HG02885 (cell line): Measurements from ENCODE around the gene TMEM247.
"Not testable (repeated sequence)": the region's sequence is repeated elsewhere in the genome, so short reads cannot be mapped to it uniquely, and the experiment has no call there.

Source experiments
- ATAC-seq: cut with Tn5 transposase; IDR thresholded peaks from one replicate; pipeline ENCODE4 v1.9.1; 2021; ENCODE audit warnings: mild to moderate bottlenecking; ENCODE audit not compliant: unreplicated experiment, poor library complexity

Gene TMEM247

GRCh38 chr2:46456789-46457188, 22.6 kb upstream of the TMEM247 start:
- no peak for ATAC-seq

DNA sequence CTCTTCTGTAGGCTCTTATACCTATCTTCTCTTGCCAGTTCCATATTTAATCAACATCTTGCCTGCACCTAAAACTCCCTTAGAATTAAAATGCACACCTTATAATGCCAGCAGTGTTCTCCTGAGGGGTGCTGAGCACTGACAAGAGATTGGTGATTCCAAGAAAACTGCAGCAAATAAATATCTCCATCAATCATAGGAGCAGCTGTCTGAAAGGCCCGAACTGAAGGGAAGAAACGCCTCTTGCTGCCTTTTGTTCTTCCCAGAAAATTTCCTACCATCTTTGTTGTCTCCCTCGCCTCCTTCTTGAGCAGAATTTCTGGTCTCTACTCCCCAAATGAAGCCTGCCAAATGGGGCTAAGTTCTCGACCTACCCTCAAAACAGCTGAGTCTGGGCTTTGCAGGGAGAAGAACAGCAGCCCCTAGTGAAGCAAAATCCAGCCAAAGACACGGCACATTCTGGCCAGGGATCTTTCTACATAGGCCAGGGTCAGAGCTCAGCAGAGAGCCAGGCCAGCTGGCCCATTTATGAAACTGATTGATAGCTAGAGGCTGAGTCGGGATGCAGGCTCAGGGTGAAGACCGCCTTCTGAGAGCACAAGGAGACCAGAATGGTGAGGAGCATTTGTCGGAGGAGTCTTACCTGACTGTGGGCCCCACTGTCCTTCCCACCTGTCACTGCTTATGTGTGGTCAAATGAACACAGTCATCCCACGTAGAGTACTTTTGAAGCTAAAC, 20.4 kb upstream of the TMEM247 start:
- ATAC-seq = no peak

GRCh38 chr2:46459694-46460093, 19.7 kb upstream of the TMEM247 start:
- no peak for ATAC-seq

- ATAC-seq = no peak
These were observed 19.0 kb upstream of the TMEM247 start for GRCh38 chr2:46460241-46460921.

DNA sequence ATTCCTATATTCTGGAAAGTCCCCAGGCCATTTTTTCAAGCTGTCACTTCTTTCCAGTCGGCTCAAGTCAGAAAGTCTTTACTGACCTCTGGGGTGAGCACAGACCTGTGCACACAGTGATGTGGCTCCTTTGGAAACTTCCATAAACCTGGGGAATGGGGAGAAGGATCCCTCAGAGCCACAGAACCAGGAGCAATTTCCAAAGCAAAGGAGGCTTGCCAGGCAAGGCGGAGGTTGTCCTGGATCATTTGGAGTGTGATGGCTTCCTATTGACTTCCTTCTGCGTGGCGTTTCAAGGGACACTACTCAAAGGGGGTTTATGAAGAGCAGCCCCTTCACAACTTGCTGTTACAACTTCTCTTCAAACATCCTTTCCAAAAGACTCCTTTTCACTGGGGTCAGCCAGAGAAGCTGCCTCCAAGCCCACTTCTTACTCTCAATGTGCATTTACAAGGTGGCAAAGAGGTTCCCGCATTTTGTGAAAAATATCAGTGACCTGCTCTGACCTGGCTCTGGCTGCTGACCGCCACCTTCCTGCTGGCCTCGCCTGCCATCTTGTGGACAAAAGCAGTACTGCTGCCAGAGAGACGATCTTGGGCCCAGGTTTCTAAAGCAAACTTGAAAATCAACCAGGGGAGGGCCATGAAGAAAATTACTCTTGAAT, 18.2 kb upstream of the TMEM247 start:
- peak; percentile 63 for ATAC-seq

DNA sequence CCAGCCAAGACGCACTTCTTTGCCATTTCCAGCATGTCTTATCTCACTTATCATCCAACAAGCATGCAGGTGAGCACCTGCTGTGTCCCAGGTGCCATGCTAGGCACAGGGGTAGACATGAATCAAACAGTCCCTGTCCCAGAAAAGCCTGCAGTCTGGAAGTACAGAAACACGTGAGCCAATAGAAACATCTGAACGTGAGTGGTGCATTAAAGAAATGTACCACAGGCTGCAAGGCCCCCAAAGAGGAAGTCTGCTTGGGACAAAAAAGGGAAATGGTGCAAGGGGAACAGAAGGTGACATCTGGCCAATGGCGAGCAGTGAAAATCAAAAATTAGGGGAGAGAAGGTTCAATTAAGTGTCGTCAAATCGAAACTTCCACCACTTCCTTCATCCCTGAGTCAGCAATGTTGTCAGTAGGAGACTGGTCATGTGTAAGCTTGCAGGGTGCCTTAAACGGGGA, 17.6 kb upstream of the TMEM247 start:
- ATAC-seq = peak; percentile 33

GRCh38 chr2:46462936-46463335, 16.4 kb upstream of the TMEM247 start:
- ATAC-seq = no peak

GRCh38 chr2:46469116-46469515, 10.2 kb upstream of the TMEM247 start:
- ATAC-seq = no peak

GRCh38 chr2:46469700-46470099, 9.7 kb upstream of the TMEM247 start:
- ATAC-seq = no peak

DNA sequence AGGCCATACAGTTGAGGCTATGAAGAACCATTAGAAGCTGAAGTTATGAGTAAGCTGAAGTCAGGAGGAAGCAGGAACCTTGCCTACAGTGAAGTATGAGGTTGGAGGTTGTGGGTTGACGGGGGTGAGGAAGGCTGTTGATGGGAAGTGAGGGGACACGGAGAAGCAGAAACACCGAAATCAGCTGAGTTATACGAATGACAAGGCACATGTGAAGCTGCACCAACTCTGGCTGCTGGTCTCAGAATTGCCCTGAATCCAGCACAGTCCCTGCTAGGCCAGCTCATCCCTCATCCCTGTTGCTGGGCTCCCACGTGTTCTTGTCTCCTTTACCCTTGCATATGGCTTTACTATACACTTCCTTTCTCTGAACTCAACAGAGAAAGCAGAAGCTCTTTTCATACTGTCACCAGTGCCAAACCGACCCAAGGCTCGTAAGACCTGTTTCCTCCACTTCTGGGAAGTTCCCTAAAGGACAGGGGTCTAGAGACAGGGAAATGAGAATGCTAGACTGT, 9.2 kb upstream of the TMEM247 start:
- ATAC-seq = no peak

GRCh38 chr2:46471019-46471583, 8.3 kb upstream of the TMEM247 start:
- ATAC-seq = no peak

GRCh38 chr2:46471697-46472096, 7.7 kb upstream of the TMEM247 start:
- no peak for ATAC-seq

GRCh38 chr2:46472165-46472564, 7.2 kb upstream of the TMEM247 start:
- not testable (repeated sequence) for ATAC-seq

- not testable (repeated sequence) for ATAC-seq
These were observed 1.9 kb upstream of the TMEM247 start for GRCh38 chr2:46477462-46477861.

DNA sequence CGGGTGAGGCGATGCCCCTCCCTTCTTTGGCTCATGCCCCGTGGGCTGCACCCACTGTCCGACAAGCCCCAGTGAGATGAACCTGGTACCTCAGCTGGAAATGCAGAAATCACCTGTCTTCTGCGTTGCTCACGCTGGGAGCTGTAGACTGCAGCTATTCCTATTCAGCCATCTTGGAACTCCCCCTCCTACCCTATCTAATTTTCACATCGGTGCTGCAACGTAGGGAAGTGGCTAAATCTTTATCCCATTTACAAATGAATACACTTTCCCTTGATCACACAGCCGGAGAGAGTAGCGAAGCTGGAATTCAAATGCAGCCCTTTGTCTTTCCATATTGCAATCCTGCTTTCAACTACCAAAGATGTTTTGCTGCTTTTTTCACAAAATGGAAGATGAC, 1.4 kb upstream of the TMEM247 start:
- ATAC-seq = no peak

GRCh38 chr2:46480562-46480961, 1.2 kb downstream of the TMEM247 start:
- ATAC-seq = no peak

- no peak for ATAC-seq
These were observed 2.1 kb downstream of the TMEM247 start for GRCh38 chr2:46481198-46482193.

DNA sequence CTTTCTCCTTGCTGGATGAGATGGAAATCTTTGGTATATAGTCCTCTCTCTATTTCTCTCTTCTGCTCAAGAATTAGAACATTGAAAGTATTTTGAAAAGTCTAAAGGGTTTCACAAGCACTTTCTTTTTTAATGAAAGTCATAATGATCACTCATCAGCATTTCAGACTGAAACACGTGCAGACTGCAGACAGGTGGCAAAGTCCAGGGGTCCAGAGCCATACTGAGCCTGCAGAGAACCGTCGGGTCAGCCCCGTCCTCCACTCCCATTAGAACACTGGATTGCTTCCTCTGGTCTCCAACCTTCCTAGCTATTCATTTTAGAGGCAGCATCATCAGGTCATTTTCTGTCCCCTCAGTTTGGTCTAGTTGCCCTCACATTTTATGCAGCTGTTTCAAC, 3.1 kb downstream of the TMEM247 start:
- ATAC-seq = no peak

GRCh38 chr2:46485002-46485401, 5.6 kb downstream of the TMEM247 start:
- ATAC-seq = no peak

GRCh38 chr2:46486436-46486835, 7.1 kb downstream of the TMEM247 start:
- ATAC-seq = no peak
